ENCODE data around the gene RHBDF2.
A peak's percentile ranks its signal among the peaks of the same experiment; 100 is the strongest.

Gene RHBDF2

DNA sequence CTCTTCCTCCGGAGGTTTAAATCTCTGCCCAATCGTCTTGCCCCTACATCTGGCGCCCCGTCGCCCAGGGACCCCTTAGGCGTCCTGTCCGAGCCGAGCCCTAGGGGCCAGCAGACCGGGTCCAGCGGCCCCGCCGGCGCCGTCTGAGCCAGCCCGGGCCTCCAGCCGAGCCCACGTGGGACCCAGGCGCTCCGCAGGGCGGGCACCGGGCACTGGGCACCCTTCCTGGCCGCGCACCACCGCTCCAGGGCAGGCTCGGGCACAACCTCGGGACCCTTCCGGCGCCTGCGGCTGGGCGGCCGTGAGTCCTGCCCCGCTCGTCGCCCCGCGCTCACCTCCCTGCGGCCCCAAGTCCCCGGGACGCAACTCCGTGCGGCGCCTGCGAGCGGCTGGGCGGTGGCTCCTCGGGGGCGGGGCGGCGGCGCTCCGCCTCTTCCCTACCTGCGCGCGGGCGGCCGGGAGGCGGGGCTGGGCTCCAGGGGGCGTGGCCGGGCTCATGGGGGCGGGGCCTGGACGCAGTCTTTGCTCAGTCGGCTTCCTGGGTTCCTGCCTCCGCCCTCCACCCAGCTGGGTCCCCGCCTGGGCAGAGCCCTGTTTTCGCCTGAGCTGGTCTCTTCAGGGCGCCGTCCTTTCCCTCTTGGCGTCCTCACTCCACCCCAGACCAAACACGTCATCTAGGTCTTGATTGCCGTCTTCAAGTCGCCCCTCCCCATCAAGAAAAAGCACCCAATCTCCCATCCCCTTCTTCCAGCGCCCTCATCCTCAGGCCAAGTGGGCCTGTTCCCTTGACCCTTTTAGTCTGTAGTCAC lies at the start of gene RHBDF2:
Gene RHBDF2, minus strand, starts transcription at position 406 of the 809 bp plus-strand sequence. CDS start 19,899 bp downstream, outside the sequence.
- peak; percentile 55 for DNase-seq

DNA sequence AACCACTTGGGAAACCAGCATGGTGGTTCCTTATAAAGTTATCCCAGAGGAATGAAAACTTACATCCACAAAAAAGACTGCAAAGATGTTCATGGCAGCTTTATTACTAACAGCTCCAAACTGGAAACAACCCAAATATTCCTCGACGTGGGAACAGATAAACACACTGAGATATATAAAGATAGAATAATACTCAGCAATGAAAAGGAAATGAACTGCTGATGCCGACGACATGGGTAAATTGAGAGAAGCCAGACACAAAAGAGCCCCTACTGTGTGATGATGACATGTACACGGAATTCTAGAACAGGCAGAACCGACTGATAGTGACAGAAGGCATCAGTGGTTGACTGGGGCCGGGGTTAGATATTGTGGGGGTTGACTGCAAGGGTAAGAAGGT lies 48.3 kb upstream of the RHBDF2 start:
- DNase-seq, result no peak

DNA sequence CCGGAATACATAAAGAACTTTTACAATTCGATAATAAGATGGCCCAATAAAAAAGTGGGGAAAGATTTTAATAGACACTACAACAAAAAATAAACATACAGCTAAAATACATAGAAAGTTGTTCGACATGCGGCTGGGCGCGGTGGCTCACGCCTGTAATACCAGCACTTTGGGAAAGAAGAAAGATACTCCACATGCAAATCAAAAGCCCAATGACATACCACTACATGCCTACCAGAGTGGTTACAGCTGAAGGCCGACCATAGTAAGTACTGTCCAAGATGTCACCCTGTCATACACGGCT lies 47.9 kb upstream of the RHBDF2 start:
- no peak for DNase-seq

- no peak for DNase-seq
These were observed 47.4 kb upstream of the RHBDF2 start for GRCh38 chr17:76548378-76549214.

DNA sequence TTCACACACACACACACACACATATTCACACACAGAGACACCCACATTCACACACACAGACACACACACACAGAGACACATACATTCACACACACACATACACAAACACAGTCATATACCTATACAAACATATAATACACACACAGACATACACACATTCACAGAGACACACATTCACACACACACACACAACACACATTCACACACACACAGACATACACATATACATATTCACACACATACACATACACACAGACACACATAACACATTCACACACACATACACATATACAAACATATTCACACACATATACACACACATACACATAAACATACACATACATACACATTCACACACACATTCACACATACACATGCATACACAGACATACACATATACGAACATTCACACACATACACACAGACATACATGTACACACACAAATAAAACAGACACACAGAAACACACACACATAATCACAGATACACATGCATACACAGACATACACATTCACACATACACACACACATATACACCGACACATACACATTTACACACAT lies 46.5 kb upstream of the RHBDF2 start:
- DNase-seq, result no peak

GRCh38 chr17:76547183-76547641 lies 46.0 kb upstream of the RHBDF2 start:
- DNase-seq, result peak; percentile 44

DNA sequence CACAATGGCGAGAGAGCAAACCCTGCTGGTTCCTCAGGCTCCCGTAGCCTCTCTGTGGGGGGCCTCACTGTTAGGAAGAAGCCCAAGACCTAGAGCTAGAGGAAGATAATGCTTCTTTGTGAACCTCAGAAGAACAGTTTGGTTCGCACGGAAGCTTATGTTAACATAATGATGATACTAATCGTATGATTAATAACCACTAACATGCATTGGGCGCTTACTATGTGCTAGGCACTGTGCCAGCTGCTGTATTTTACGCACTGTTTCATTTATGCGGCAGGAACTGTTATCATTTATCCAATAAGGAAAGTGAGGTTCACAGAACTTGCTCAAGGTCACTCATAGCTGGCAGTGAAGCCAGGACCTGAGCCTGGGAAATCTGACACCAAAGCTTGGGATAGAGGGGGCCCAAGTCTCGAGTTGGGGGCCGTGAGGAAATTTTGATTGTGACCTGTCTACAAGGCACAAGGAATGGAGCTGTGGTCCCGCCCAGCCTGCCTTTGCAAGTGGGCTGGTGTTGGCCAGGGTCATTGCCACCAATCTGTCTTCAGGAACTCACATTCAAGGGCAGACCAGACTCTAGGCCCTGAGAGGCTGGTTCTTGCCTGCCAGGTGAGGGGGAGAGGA lies 45.4 kb upstream of the RHBDF2 start:
- no peak for DNase-seq

DNA sequence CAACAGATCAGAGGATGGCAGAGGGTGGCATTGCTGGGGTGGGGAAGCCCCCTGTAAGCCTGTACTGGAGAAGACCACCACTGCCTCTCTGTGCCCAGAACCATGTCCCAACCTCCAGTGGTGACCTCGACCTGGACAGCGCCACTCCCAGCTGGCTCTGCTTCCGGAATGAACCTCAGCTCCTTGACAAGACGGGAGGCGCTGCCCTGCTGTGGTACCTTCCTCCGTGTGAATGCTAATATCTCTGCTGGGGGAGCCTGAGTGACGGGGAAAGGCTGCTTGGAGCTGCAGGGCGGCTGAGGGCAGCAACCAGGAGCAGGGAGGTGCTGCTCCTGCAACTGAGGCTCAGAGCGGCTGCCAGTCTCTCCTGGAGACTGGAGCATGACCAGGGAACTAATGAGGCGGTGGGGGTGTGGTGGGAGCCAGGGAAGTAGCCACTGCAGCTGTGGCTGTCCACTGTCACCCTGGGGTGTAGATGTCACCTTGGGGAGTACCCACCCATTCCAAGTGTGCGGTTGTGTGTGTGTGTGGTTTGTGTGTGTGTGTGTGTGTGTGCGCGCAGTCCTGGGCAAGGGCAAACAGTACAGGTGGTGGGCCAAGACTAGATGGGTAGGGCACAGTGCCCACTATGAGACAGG lies 44.8 kb upstream of the RHBDF2 start:
- DNase-seq, result no peak

DNA sequence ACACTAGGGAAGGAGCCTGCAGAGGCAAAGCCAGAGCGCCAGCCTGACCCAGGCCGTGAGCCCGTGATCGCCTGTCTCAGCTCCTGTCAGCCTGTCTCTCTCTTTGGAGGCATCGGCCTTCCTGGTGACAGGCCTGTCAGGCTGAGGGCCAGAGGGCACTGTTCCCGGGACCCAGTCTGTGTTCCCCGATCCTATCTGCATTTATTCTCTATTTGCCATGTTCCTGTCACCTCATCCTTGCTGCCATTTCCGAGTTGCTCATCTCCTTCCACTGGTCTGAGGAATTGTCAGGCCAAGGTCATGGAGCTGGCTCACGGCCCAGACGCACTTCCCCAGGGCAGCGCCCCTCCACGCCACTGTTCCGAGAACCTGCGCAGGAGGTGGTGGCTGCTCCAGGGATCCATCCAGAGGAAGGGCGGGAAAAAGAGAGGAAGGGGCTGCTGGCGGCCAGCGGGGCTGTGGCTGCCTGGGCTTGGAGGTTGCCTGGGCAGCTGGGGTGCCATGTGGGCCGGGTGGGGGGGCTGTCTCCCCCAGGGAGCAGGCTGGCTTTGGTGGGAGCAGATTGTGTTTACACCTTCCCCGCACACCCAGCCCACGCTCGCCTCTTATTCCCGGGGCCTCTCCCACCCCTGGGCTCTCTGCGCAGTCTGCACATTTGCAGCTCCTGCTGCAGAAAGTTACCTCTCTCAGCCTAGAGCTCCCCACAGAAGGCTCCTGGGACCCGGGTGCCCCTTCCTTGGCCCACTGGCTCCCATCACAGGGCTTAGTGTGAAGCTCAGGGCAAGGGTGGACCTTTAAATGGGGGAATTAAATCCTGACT lies 43.5 kb upstream of the RHBDF2 start:
- no peak for DNase-seq

GRCh38 chr17:76543826-76544545 lies 42.8 kb upstream of the RHBDF2 start:
- no peak for DNase-seq

- DNase-seq, result no peak
These were observed 42.2 kb upstream of the RHBDF2 start for GRCh38 chr17:76543482-76543825.

DNA sequence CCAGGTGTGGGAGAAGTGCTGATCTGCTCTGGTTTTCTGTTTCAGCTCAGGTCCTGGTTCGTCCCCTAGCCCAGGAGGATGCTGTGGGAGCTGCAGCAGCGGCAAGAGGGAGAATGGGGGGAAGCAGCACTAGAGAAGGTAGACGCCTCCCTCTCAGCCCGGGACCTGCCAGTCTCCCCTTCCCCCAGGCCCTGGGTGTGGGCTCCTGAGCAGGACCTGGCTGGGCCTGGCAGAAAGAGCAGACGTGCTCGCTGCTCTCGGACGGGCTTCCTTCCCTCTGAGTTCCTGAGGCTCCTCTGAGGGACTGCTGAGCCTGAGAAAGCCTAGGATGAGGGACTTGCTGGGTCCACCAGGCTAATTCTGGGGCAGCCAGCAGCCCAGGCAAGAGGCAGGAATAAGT lies 41.8 kb upstream of the RHBDF2 start:
- no peak for DNase-seq

DNA sequence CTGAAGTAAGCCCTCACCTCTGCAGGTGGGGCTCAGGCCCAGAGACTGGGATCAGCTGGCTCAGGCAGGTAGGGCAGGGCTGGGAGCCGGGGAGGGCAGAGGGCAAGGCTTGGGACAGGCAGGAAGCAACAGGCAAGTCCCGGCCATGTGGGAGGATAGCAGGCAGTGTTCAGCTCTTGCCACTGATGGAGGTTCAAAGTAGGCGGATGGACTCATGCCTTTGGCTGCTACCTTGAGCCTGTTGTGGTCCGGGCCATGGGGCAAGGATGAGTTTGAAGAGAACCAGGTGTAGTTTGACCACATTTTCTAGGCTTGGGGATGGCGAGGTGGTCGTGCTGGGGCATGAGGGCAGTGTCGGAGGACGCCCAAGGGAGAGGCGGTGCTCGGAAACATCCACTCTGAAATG lies 41.3 kb upstream of the RHBDF2 start:
- no peak for DNase-seq

GRCh38 chr17:76541739-76542454 lies 40.7 kb upstream of the RHBDF2 start:
- DNase-seq, result no peak

- peak; percentile 91 for DNase-seq
These were observed 39.4 kb upstream of the RHBDF2 start for GRCh38 chr17:76540381-76541300.

DNA sequence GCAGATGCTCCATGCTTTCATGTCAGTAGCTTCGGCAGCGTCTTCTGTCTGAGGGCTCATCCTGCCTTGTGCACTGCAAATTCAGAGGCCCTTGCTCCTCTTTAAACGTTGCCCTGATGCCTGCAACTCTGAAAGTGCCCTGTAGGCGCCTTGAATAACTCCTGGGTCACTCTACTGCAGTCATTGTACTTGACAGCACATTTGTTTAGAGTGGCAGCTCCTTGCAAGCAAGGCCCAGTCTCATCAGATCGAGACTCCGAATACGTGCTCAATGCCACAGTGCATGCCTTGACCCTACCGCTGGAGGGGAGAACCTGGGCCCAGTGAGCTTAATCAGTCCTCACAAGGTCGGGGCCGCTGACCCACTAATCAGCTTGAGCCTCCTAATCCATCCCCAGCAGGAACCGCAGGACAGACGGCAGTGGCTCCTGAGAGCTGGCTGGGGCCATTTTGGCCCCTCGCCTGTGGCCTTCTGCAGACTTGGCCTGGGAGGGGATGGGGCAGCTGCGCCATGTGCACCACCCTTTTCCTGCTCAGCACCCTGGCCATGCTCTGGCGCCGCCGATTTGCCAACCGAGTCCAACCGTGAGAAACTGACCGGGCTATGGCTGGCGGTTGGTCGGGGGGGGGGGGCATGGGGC lies 38.5 kb upstream of the RHBDF2 start, which contains the start of gene PRCD:
Gene PRCD, plus strand, starts transcription at position 414 of the 641 bp plus-strand sequence. Its CDS starts 98 bp downstream, at position 512.
- DNase-seq, result no peak

DNA sequence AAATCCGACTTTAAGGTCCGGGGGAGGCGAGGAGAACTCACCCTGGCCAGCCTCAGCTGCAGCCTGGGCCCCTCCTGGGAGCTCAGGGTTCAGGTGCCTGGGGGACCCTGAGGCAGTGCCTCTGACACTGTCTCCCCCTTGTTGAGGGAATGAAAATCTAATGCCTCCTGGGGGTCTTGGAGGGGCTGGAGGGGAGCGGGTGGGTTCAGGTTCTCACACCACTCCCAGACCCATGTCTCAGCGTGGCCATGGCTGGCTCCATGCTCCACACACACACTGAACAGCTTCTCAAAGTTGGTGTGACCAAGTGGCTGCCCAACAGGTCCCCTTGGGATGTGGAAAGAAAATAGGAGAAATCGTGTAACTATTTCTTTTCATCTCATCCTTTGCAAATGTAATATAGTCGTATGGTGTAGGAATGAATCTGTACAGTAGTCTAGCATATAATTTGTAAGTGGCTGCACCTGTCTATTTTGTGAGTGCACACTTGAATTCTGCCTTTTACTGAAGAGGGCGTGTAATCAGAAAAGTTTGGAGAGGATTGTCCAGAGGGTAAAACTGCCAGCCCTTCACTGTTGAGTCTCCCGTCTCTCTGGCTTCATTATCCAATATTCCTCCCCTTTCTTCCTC lies 37.8 kb upstream of the RHBDF2 start:
- DNase-seq, result no peak

- no peak for DNase-seq
These were observed 37.2 kb upstream of the RHBDF2 start for GRCh38 chr17:76538281-76538931.
